GM11168 (cell line): ENCODE results near the gene POLR1A.

Source experiments
- in situ Hi-C: fragments of 300-500 bp; cut with MboI; formaldehyde crosslinking; loops from one replicate; pipeline ENCODE4 v1.12.0; 2022; ENCODE audit warnings: low sequenced_read_pairs; ENCODE audit not compliant: unreplicated experiment

Gene POLR1A

DNA sequence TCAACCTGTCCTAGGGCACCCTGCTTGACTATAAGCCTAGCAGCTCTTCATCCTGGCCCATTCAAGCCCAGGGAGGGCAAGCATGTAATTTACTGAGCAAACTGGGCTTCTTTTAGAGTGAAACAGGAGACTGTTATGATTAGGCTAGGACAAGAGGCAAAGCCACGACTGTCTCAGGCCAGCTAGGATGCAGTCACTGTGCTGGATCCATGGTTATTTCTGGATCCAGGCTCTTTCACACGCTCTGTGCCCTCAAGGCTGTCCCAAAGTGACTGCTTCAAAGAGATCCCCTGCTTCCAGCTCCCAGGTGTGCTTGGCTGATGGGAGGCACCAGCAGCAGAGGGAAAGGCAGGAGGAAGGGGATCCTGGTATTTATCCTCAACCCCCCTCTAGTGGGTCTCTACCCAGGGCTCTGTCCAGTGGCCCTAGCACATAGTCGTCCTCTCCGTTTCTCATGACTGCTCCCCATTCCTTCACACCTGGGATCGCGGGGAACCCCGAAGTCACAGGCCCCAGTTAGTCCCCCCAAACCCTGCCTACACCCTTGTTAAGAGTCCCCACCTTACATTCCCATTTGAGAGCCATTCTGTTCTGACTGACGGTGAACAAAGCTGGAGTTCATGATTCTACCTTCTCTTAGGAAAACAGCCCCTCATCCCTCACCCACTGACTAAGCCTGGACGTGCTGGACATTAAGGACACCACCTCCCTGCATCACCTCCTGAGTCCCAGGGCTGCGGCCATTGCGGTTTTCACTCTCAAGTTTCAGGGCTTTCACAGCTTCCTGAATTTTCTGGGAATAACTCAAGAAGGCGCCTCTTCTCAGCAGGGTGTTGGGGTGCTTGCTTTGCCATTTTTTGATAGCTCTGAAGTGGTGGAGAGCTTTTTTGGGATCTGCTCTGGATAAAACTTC, 63.2 kb downstream of the POLR1A start:
- in situ Hi-C loops = no loop called here

DNA sequence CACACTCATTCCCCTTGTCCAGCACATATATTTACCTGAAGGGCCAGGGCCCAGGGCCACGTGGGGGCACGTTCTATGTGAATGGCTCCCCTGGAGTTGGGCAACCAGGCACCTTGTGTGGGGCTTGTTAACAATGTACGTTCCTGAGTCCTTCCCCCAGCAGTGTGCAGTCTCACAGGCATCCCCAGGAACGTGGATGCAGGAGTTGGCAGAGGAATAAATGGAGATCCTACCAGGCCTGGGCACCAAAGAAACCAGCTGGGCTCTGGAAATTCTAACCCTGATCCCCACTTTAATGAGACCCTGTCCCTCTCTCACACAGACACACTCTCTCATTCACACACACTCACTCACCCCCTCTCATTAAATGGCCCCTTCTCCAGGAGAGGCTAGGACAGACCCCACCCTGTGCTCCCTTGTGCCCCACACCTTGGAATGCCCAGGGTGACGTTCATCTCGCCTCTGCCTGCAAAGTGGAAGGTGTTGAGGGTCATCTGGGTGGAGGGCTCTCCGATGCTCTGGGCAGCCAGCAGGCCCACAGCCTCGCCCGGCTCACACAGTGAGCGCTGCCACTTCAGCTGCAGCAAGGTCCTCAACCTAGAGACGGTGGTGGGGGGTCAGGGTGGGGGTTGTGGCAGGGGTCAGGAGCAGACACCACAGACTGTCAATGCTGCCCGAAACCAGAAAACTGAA, 65.6 kb downstream of the POLR1A start:
- in situ Hi-C loops = no loop called here

- in situ Hi-C loops = no loop called here
Observed at GRCh38 chr2:86039178-86039962, 66.3 kb downstream of the POLR1A start.

DNA sequence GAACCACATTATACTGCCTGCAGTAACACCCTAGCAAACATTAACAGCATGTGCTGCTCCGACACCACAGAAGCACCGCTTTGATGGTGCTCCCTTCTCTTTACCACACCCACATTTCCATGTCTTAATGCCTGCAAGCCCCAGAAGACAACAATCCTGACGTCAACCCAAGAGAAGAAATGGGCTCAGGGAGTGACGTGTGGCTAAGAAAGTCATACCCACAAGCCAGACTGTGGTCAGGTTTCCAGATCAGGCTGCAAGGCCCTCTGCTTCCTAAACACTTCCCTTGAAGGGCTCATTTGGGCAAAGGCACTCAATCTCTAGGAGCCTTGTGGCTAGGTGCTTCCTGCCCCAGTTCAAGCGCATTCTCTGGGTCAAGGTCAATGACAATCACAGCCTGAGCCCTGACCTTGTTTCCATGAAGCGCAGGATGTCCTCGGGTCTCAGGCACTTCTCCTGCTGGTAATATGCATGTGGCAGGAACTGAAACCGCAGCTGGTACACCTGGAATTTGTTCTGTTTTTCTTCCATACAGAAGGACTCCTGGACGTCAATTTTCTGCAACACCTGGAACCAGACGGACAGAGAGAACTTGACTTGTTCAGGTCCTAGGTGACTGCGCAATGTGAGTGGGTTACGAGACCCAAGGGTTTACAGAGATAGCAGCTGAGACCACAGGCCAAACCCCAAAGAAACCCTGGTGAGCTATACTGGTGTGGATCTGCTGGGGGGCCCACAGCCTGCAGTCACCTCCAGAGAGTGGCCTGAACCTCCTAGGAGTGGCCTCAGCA, 67.2 kb downstream of the POLR1A start:
- in situ Hi-C loops = no loop called here

- in situ Hi-C loops = no loop called here
Observed at GRCh38 chr2:86037795-86038192, 67.9 kb downstream of the POLR1A start.

DNA sequence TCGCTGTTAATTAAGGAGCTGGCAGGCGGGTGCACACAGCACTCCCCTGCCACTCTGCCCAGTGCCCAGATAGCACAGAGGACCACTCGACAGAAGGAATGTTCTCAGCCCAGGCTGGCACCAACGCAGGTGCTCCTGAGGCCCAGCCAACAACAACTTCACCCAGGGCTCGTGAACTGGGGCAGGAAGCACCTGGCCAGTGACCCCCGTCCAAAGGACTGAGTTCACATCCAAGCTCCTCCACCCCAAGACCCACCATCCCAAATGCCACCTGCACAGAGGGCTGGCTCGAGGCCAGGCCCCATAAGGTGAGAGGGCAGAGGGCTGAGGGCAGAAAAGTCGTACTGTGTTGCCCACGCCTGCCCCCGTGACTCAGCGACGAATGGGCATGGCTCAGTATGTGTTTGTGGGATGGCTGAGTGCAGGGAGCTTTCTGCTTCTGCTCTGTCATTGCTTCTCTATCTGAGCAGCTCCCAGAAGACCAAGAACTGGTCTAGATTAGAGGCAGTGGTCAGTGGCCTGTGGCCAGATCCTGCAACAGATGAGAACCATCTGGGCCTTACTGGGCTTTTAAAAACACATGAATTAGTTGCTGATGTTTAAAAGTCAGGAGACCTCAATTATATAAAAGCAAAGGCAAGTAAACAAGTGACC, 68.4 kb downstream of the POLR1A start:
- in situ Hi-C loops = no loop called here

DNA sequence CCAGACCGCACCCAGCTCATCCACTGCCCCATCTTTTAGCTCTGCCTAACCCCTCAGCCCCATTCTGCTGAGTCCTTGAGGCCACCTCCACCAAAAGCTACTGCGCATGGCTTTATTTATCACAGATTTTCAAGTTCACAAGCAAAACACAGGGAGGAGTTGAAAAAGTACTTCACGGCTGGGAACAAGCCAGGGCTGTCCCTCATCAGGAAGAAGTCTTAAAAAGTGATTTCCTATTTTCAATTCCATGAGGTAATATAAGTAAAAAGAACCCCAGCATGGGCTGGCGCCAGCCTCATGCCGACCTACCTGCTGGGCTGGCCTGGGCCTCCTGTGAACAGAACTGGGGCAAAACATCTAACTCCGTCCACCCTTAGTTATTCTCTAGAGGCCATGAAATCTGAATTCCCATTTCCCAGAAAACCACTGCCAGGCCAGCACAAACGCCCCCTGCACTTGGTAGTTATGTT, 69.0 kb downstream of the POLR1A start:
- in situ Hi-C loops = no loop called here

GRCh38 chr2:86035883-86036668, 69.6 kb downstream of the POLR1A start:
- in situ Hi-C loops = no loop called here

- in situ Hi-C loops = no loop called here
Observed at GRCh38 chr2:86035376-86035882, 70.3 kb downstream of the POLR1A start.

DNA sequence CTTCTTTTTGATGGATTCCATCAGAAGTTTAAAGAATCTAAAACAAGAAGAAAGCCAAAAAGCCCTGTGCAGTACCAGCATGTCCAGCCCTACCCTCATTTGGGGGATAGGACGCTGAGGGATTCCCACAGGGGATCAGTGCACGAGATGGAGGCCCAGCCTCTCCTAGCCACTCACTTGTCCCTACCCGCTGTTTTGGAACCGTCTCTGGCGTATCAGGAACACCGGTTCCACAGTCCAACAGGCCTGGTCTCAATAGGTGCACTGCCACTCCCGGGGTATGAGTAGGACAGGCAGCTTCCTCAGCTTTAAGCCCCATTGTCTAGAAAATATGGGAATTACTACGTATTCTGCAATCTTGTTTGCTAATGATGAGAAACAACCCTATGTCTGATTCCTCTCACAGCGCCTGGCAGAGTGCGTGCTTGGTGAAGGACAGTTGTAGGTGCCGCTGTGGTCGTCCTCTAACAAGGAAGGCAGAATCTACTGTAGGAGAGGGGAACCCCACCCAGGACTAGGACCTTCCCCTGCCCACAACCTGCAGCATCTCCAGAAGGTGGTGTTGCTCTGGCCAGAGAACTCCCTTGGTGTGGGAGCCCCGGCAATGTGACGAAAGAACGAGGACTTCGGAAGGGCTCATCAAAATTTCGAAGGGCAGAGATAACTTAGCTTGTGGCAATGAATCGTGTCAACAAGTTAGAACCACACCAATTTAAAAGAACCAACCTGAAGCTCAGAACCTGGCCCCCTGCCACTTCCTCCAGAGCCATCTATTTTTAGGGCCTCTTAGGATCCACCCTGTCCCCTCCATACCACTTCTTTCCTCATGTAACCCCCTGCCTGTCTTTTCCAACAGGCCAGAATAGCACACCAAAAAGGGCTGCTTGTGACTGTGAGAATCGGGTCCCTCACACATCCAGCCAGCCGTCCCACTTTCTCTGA, 71.7 kb downstream of the POLR1A start:
- in situ Hi-C loops = no loop called here

DNA sequence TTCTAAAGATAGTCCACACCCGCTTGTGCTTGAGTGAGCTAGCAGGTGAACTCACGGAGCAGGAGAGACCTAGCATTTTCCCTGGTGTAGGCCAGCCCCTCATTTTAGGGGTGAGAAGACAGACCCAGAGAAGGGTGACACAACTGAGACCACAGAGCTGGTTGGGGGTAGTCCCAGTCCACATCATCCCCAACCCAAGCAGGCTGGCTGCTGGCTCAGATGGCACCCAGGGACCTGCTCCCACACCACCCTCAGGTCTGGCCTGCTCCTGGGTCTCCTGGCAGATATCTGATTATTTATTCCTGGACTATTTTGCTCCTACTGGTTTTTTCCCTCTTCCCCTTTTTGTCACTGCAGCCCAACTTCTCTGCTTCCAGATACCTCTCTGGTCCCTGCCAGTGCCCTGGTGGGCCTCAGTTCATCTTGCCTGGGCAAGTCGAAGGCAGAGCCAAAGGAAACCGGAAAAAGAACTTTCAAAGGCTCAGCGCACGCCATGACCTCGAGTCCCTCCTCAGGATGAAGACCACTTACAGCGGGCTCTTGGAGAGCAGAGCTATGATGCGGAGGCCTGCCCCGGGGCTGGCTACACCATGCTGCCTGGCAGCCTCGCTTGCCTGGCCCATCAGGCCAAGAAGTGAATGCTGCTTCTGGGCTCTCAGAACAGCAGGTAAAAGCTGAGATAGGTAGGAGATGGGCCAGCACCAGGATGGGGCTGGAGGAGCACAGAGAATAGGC, 72.7 kb downstream of the POLR1A start:
- in situ Hi-C loops = no loop called here

DNA sequence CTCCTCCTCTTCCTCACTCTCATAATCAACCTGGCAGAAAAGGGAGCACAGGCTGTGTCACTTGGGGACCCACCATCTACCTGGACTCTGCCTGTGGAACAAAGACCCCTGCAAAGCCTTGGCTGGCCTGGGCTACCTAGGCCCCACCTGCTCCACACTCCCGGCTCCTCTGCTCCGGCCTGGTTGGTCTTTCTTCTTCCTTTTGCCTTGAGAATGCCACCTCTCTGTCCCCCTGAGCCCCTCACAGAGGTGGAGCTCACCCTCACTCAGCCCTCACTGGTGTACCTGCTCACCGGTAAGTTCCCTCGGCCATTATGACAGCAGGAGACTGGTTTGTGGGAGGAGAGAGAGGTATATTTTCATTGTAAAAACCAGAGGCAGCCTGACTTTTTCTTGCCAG, 74.1 kb downstream of the POLR1A start:
- in situ Hi-C loops = no loop called here

GRCh38 chr2:86031151-86031550, 74.5 kb downstream of the POLR1A start:
- in situ Hi-C loops = no loop called here

DNA sequence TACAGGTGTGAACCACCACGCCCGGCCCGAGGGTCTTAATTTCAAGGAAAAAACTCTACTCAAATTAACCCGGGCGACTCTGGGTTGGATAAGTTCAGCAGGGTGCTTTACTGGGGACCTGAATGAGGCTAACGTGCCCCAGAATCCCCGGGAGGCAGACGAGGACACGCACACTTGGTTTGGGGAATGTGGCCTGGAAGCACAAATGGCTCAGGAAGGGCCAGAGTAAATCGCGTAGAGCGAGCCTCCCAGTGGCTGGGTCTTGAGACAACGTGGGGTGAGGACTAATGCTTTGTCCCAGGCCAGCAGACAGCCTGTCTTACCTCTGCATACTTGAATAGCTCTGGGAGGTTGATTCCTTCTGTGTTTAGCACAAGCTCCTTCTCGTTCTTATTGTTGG, 75.8 kb downstream of the POLR1A start:
- in situ Hi-C loops = no loop called here

GRCh38 chr2:86028766-86029381, 76.8 kb downstream of the POLR1A start:
- in situ Hi-C loops = no loop called here
